OCI-LY7 (cell line): Measurements from ENCODE around the gene HNRNPH2. TPM values are rescaled to one million over a fixed set of nuclear protein-coding genes. Genes with fewer than 3 reads are reported as not detected.

Source experiments
- BruUV-seq: library from RNA; stranded (reverse); fragments of 400-500 nt; replicated peaks from 2 replicates; lab custom pipeline; 2021; lab: Mats Ljungman, UMichigan
- CTCF ChIA-PET: fragments of 300-600 bp; sonication (Branson Sonifier 250); formaldehyde crosslinking; loops from one replicate; lab custom pipeline; 2022; ENCODE audit warnings: antibody characterized with exemption; ENCODE audit not compliant: unreplicated experiment; lab: Charles Lee
- POLR2A ChIA-PET: fragments of 300-600 bp; sonication (Branson Sonifier 250); formaldehyde crosslinking; loops from one replicate; lab custom pipeline; 2022; ENCODE audit warnings: antibody characterized with exemption; lab: Charles Lee
- DNase-seq: peaks from one replicate; pipeline ENCODE4 v3.0.0-alpha.2; 2015; ENCODE audit warnings: low spot score
- H2AFZ ChIP-seq: fragments of 200-600 bp; sonication (generic), shearing (Covaris generic); 2 replicates; pipeline ENCODE4 v1.6.1; 2014; ENCODE audit warnings: mild to moderate bottlenecking, antibody characterized with exemption, low read length, moderate library complexity
- H3K27ac ChIP-seq: fragments of 200-600 bp; sonication (generic); 2 replicates; pipeline ENCODE4 v1.5.1; 2014; ENCODE audit warnings: mixed run types, low read depth, mild to moderate bottlenecking, moderate library complexity, low read length, inconsistent platforms; ENCODE audit not compliant: poor library complexity, severe bottlenecking
- H3K36me3 ChIP-seq: fragments of 200-600 bp; sonication (generic); 2 replicates; pipeline ENCODE4 v1.6.1; 2014; ENCODE audit warnings: mild to moderate bottlenecking, antibody characterized with exemption, low read length, moderate library complexity, mixed read lengths; ENCODE audit not compliant: insufficient read depth
- H3K4me1 ChIP-seq: fragments of 200-600 bp; sonication (generic); 2 replicates; pipeline ENCODE4 v1.5.1; 2014; ENCODE audit warnings: mild to moderate bottlenecking, low read length; ENCODE audit not compliant: insufficient read depth, poor library complexity, severe bottlenecking
- H3K4me2 ChIP-seq: fragments of 200-600 bp; sonication (generic); 2 replicates; pipeline ENCODE4 v1.6.1; 2014; ENCODE audit warnings: mild to moderate bottlenecking, low read length
- H3K4me3 ChIP-seq: fragments of 200-600 bp; sonication (generic); 2 replicates; pipeline ENCODE4 v1.5.1; 2014; ENCODE audit warnings: mild to moderate bottlenecking, low read depth, low read length; ENCODE audit not compliant: poor library complexity, severe bottlenecking
- H3K79me2 ChIP-seq: fragments of 200-600 bp; sonication (generic); 2 replicates; pipeline ENCODE4 v1.6.1; 2016; ENCODE audit warnings: low read depth, mild to moderate bottlenecking, low read length, moderate library complexity, mixed read lengths; ENCODE audit not compliant: insufficient read depth
- H3K9me2 ChIP-seq: fragments of 200-600 bp; sonication (generic); 2 replicates; pipeline ENCODE4 v1.6.1; 2016; ENCODE audit warnings: mild to moderate bottlenecking, low read length, mixed read lengths; ENCODE audit not compliant: insufficient read depth
- H3K9me3 ChIP-seq: fragments of 200-600 bp; sonication (generic); 2 replicates; pipeline ENCODE4 v1.6.1; 2014; ENCODE audit warnings: mild to moderate bottlenecking, mixed run types, low read length, mixed read lengths
- H4K20me1 ChIP-seq: fragments of 200-600 bp; sonication (generic); 2 replicates; pipeline ENCODE4 v1.6.1; 2014; ENCODE audit warnings: mild to moderate bottlenecking, antibody characterized with exemption, low read length, moderate library complexity, mixed read lengths; ENCODE audit not compliant: insufficient read depth
- EZH2phosphoT487 ChIP-seq: fragments of 200-600 bp; sonication (generic); IDR thresholded peaks from 2 replicates; pipeline ENCODE4 v1.6.1; 2018; ENCODE audit warnings: low read depth, borderline replicate concordance, mild to moderate bottlenecking, mixed run types, antibody characterized with exemption, low read length, moderate library complexity, mixed read lengths
- intact Hi-C: fragments of 100-400 bp; cut with micrococcal nuclease; formaldehyde crosslinking; loops from one replicate; pipeline ENCODE4 v1.10.0; 2022; ENCODE audit not compliant: unreplicated experiment
- total RNA-seq, 2 experiments: library from RNA; depleted of rRNA in 1 of 2; stranded (reverse); fragments of >200 nt in 1 of 2; shearing (Covaris generic) in 1 of 2; gene quantifications; 2 replicates each; pipeline ENCODE4 v1.2.3, GENCODE V29; 2014 to 2022
- TF ChIP-seq, protein P1 (sequence below): fragments of 200-600 bp; sonication (generic); conservative IDR thresholded peaks from 2 replicates; pipeline ENCODE4 v1.5.1; 2014; ENCODE audit warnings: mild to moderate bottlenecking, antibody characterized with exemption, low read length, moderate library complexity, mixed read lengths

HNRNPH2 gene
- total RNA-seq, 2 experiments from 2014 or later = 23.5 to 38.1 TPM

DNA sequence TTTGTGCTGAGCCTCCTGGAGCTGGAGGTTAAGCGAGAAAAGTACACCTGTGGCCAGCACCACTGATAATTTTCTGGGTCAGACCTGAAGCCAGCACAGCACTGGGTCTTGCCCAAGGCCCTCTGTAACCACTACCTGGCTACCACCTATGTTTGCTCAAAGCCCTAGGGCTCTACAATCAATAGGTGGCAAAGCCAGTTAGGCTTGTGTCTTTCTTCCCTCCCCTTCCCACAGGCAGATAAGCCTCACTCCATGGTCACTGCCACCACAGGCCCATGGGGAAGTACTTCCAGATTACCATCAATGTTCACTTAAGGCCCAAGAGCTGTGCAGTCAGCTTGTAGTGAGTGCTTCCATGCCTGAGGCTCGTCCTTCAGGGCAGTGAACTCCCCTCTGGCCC, 42.1 kb downstream of the HNRNPH2 start:
- no peaks in the 10 kb centered on the region for H3K4me1 ChIP-seq
- H3K79me2 ChIP-seq = no peaks in the 10 kb centered on the region
- no peaks in the 10 kb centered on the region for H3K9me3 ChIP-seq
- no peaks in the 10 kb centered on the region for H3K9me2 ChIP-seq
- H2AFZ ChIP-seq = no peak overlapping the region
- H3K36me3 ChIP-seq = no peaks in the 10 kb centered on the region
- H4K20me1 ChIP-seq = no peaks in the 10 kb centered on the region
- no peak overlapping the region for H3K27ac ChIP-seq
- H3K4me3 ChIP-seq = no peak overlapping the region
- H3K4me2 ChIP-seq = no peak overlapping the region
- BruUV-seq = no TSS peak
- ChIA-PET POLR2A (no interaction called here), CTCF (no interaction called here)
- no peak for TF ChIP-seq EZH2phosphoT487
- TF ChIP-seq, protein P1, sequence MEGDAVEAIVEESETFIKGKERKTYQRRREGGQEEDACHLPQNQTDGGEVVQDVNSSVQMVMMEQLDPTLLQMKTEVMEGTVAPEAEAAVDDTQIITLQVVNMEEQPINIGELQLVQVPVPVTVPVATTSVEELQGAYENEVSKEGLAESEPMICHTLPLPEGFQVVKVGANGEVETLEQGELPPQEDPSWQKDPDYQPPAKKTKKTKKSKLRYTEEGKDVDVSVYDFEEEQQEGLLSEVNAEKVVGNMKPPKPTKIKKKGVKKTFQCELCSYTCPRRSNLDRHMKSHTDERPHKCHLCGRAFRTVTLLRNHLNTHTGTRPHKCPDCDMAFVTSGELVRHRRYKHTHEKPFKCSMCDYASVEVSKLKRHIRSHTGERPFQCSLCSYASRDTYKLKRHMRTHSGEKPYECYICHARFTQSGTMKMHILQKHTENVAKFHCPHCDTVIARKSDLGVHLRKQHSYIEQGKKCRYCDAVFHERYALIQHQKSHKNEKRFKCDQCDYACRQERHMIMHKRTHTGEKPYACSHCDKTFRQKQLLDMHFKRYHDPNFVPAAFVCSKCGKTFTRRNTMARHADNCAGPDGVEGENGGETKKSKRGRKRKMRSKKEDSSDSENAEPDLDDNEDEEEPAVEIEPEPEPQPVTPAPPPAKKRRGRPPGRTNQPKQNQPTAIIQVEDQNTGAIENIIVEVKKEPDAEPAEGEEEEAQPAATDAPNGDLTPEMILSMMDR = no peak
- intact Hi-C loops = no loop called here
- DNase-seq = no peak

DNA sequence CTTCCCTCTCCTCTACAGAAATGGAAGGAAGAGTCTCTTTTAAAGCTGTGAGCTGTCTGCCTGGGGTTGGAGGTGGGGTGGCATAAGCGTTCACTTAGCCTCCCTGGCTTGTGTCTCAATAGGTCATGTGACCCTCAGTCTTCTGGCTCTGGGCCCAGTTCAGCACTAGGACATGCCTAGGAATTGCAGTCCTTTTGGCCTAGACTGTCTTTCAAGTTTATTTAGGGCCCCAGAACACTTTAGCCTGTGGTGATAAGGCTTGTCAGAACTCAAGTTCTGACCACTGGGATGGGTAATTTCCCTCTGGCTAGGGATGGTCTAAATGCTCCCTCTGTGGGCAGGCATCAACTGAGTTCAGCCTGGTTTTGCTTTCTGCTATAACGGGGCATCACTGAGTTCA, 42.9 kb downstream of the HNRNPH2 start:
- Histone ChIP-seq H3K4me3 (no peak overlapping the region), H3K4me2 (no peak overlapping the region), H3K27ac (no peak overlapping the region), H3K36me3 (no peaks in the 10 kb centered on the region), H3K9me2 (no peaks in the 10 kb centered on the region), H3K9me3 (no peaks in the 10 kb centered on the region), H2AFZ (no peak overlapping the region), H4K20me1 (no peaks in the 10 kb centered on the region), H3K79me2 (no peaks in the 10 kb centered on the region), H3K4me1 (no peaks in the 10 kb centered on the region)
- TF ChIP-seq, protein P1 = no peak
- no peak for DNase-seq
- ChIA-PET POLR2A (no interaction called here), CTCF (no interaction called here)
- no TSS peak for BruUV-seq
- intact Hi-C loops = no loop called here

DNA sequence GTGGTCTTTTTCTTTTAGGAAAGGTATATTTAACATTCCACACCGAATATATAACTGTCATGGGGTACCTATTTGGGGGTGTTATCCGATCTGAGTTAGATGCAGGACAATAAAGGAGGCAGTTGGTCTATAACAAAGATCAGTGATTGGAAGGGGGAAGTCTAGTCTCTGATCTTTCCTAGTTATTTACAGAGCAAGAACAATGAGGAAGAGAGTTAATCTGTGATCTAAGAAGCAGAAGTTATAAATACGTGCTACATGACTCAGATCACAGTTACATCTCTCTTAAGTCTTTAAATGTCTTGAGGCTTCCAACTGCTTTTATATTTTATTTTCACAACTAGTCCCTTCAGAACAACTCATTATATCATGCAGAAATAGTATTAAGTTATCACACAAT, 44.0 kb downstream of the HNRNPH2 start:
- no peaks in the 10 kb centered on the region for H3K36me3 ChIP-seq
- no peak overlapping the region for H3K27ac ChIP-seq
- CTCF ChIA-PET = no interaction called here
- H3K9me2 ChIP-seq = no peaks in the 10 kb centered on the region
- no peak overlapping the region for H3K4me2 ChIP-seq
- TF ChIP-seq, protein P1 = no peak
- TF ChIP-seq EZH2phosphoT487 = no peak
- H3K4me1 ChIP-seq = no peaks in the 10 kb centered on the region
- H3K4me3 ChIP-seq = no peak overlapping the region
- no TSS peak for BruUV-seq
- intact Hi-C loops = no loop called here
- H4K20me1 ChIP-seq = no peaks in the 10 kb centered on the region
- H3K79me2 ChIP-seq = no peaks in the 10 kb centered on the region
- H3K9me3 ChIP-seq = no peaks in the 10 kb centered on the region
- H2AFZ ChIP-seq = no peak overlapping the region
- POLR2A ChIA-PET = no interaction called here
- DNase-seq = no peak
